ENCODE measurements around the gene INSYN2B.

GRCh38 chr5:170000155-170000554 is 19.9 kb upstream of the INSYN2B start:
- TF ChIP-seq, protein P1, sequence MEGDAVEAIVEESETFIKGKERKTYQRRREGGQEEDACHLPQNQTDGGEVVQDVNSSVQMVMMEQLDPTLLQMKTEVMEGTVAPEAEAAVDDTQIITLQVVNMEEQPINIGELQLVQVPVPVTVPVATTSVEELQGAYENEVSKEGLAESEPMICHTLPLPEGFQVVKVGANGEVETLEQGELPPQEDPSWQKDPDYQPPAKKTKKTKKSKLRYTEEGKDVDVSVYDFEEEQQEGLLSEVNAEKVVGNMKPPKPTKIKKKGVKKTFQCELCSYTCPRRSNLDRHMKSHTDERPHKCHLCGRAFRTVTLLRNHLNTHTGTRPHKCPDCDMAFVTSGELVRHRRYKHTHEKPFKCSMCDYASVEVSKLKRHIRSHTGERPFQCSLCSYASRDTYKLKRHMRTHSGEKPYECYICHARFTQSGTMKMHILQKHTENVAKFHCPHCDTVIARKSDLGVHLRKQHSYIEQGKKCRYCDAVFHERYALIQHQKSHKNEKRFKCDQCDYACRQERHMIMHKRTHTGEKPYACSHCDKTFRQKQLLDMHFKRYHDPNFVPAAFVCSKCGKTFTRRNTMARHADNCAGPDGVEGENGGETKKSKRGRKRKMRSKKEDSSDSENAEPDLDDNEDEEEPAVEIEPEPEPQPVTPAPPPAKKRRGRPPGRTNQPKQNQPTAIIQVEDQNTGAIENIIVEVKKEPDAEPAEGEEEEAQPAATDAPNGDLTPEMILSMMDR (IDR thresholded peaks at IDR 0.05), result no peak
- TF ChIP-seq EZH2 (IDR thresholded peaks at IDR 0.05), result no peak

Data from neural progenitor cell (in vitro differentiated cells).